Lower lobe of right lung (tissue), 2 donors: ENCODE results near the gene MIOS. TPM values are rescaled to one million over a fixed set of nuclear protein-coding genes. Genes with fewer than 3 reads are reported as not detected.
A peak's percentile ranks its signal among the peaks of the same experiment; 100 is the strongest.

Experiments used
- ATAC-seq, 2 donors: fragments of 200-7000 bp; cut with Tn5 transposase; one replicate each; pipeline ENCODE4 v1.9.1; 2020 to 2022; ENCODE audit warnings: mild to moderate bottlenecking in 2 of 2, moderate library complexity in 2 of 2
- DNase-seq: peaks from one replicate; pipeline ENCODE4 v3.0.0-alpha.2; 2020
- H3K27ac ChIP-seq: fragments of 200-600 bp; one replicate; pipeline ENCODE4 v1.8.0; 2022
- H3K27me3 ChIP-seq: fragments of 200-600 bp; one replicate; pipeline ENCODE4 v1.8.0; 2022; ENCODE audit warnings: low read depth
- H3K36me3 ChIP-seq: fragments of 200-600 bp; one replicate; pipeline ENCODE4 v1.8.0; 2022; ENCODE audit warnings: mild to moderate bottlenecking
- H3K4me1 ChIP-seq: fragments of 200-600 bp; one replicate; pipeline ENCODE4 v1.8.0; 2022
- H3K4me3 ChIP-seq: fragments of 200-600 bp; one replicate; pipeline ENCODE4 v1.8.0; 2022; ENCODE audit warnings: mild to moderate bottlenecking
- H3K9me3 ChIP-seq: fragments of 200-600 bp; one replicate; pipeline ENCODE4 v1.8.0; 2022
- intact Hi-C: fragments of 100-400 bp; cut with DNase I; formaldehyde crosslinking; loops from one replicate; pipeline ENCODE4 v1.11.0; 2022
- total RNA-seq: library from RNA; stranded (reverse); fragmentation: NEBNext Ultra II Directional; extraction: Animal tissue kit (Norgen Biotek cat#: 25700); gene quantifications from one replicate; pipeline ENCODE4 v1.2.1, GENCODE V29; 2021
- TF ChIP-seq, protein P1 (sequence below): fragments of 200-600 bp; IDR thresholded peaks from one replicate; pipeline ENCODE4 v1.8.0; 2022; ENCODE audit warnings: antibody characterized with exemption, mild to moderate bottlenecking
- donor health status: DM: no; HTN: yes; CAD: no; lungs with severe emphysema.

The MIOS gene
- total RNA-seq, 1 donor from 2014 or later, result 28.8 TPM

DNA sequence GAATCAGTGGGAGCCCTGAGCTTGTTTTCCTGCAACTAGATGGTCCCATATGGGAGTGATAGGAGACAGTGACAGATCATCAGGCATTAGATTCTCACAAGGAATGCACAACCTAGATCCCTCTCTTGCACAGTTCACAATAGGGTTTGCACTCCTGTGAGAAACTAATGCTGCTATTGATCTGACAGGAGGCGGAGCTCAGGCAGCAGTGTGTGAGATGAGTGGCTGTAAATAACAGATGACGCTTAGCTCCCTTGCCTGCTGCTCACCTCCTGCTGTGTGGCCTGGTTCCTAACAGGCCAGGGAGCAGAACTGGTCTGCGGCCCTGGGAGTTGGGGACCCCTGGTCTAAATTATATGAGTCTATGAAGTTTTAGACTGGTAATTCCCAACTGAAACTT, 3.9 kb downstream of the MIOS start:
- TF ChIP-seq, protein P1, sequence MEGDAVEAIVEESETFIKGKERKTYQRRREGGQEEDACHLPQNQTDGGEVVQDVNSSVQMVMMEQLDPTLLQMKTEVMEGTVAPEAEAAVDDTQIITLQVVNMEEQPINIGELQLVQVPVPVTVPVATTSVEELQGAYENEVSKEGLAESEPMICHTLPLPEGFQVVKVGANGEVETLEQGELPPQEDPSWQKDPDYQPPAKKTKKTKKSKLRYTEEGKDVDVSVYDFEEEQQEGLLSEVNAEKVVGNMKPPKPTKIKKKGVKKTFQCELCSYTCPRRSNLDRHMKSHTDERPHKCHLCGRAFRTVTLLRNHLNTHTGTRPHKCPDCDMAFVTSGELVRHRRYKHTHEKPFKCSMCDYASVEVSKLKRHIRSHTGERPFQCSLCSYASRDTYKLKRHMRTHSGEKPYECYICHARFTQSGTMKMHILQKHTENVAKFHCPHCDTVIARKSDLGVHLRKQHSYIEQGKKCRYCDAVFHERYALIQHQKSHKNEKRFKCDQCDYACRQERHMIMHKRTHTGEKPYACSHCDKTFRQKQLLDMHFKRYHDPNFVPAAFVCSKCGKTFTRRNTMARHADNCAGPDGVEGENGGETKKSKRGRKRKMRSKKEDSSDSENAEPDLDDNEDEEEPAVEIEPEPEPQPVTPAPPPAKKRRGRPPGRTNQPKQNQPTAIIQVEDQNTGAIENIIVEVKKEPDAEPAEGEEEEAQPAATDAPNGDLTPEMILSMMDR, result no peak
- H3K4me3 ChIP-seq, result no peak overlapping the region
- no peak overlapping the region for H3K27ac ChIP-seq
- intact Hi-C loops, result no loop called here
- peaks cover 24% of the 10 kb centered on the region for H3K4me1 ChIP-seq
- no peak for ATAC-seq
- peak; percentile 29 for DNase-seq
- no peaks in the 10 kb centered on the region for H3K9me3 ChIP-seq
- H3K36me3 ChIP-seq, result no peaks in the 10 kb centered on the region
- no peaks in the 10 kb centered on the region for H3K27me3 ChIP-seq

DNA sequence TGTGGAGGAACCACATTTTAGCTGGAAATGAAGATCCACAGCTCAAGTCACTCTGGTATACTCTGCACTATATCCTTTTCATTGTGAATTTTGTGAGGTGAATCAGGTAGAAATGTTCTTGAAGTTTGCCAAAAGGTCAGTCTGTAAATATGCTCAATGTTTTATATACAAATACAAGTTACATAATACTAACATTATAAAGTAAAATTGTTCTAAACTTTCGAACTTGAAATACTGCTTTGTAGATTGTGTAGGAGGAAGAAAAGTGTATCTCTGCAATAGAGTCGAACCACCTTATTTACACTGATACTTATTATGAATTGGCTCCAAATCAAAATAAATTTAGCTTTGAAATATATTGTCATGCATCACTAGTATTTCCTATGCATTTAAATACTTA, 7.0 kb downstream of the MIOS start:
- H3K27me3 ChIP-seq, result no peaks in the 10 kb centered on the region
- DNase-seq (no peak), ATAC-seq (no peak)
- H3K36me3 ChIP-seq, result no peaks in the 10 kb centered on the region
- peaks cover 11% of the 10 kb centered on the region for H3K4me1 ChIP-seq
- TF ChIP-seq, protein P1, result no peak
- intact Hi-C loops, result no loop called here
- H3K4me3 ChIP-seq, result no peak overlapping the region
- H3K27ac ChIP-seq, result no peak overlapping the region
- H3K9me3 ChIP-seq, result no peaks in the 10 kb centered on the region

DNA sequence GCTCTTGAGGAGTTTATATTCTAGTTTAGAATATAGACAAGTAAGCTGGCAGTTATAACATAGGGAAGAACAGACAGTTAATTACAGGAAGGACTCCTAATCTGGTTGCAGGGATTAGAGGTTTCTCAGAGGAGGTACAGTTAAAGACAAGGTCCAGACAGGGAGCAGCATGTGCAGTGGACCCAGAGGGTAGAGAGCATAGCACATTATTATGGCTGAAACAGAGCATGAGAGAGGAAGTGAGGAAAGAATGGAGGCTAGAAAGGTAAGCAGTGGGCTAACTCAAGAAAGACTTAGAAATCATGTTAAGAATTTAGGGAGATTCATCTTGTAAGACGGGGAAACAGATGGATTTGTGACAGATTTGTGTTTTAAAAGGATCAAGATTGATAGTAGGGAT, 9.7 kb downstream of the MIOS start:
- TF ChIP-seq, protein P1, result no peak
- no peak overlapping the region for H3K4me3 ChIP-seq
- H3K27me3 ChIP-seq, result no peaks in the 10 kb centered on the region
- H3K36me3 ChIP-seq, result peaks cover 4% of the 10 kb centered on the region
- DNase-seq (no peak), ATAC-seq (no peak)
- no peaks in the 10 kb centered on the region for H3K4me1 ChIP-seq
- no peaks in the 10 kb centered on the region for H3K9me3 ChIP-seq
- H3K27ac ChIP-seq, result no peak overlapping the region
- intact Hi-C loops, result no loop called here

DNA sequence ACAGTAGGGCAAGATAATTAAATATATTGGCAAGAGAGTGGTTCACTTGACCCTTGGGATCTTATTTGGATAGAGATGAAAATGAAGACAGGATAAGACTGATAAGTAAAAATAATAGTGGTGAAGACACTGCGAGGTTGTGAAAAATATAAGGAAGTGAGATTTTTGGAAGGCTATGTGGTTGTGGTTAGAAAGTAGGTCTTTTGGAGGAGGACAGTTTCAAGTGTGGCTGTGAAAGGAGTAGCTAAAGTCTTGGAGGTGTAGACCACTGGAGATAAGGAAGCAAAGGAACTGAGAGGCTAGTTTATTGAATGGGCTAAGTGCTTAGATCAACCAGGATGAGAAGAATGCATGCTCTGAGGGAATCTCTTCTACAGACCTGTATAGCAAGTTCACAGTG, 11.2 kb downstream of the MIOS start:
- intact Hi-C loops, result no loop called here
- peak in 1 of 2 donors; percentile 25 for ATAC-seq
- Histone ChIP-seq H3K36me3 (peaks cover 4% of the 10 kb centered on the region), H3K27me3 (no peaks in the 10 kb centered on the region), H3K4me3 (no peak overlapping the region), H3K4me1 (no peaks in the 10 kb centered on the region), H3K9me3 (no peaks in the 10 kb centered on the region), H3K27ac (no peak overlapping the region)
- TF ChIP-seq, protein P1, result no peak
- DNase-seq, result no peak

DNA sequence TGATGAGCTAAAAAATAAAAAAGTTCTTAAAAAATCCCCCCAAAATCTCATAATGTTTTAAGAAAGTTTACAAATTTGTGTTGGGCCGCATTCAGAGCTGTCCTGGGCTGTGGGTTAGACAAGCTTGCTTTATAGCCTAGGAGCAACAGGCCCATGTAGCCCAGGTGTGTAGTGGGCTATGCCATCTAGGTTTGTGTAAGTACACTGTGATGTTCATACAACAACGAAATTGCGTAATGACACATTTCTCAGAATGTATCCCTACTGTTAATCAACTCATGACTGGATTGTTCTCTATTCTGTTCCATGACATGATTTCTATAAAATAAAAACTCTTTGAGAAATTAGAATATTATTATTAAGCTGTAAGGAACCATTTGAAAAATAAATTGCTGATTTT, 13.0 kb downstream of the MIOS start:
- H3K4me3 ChIP-seq, result no peak overlapping the region
- H3K9me3 ChIP-seq, result no peaks in the 10 kb centered on the region
- ATAC-seq (no peak), DNase-seq (no peak)
- no peaks in the 10 kb centered on the region for H3K4me1 ChIP-seq
- TF ChIP-seq, protein P1, result no peak
- intact Hi-C loops, result no loop called here
- no peaks in the 10 kb centered on the region for H3K27me3 ChIP-seq
- H3K27ac ChIP-seq, result no peak overlapping the region
- H3K36me3 ChIP-seq, result peaks cover 4% of the 10 kb centered on the region
